Right ventricle myocardium superior (tissue), 1 donor: ENCODE results near the gene CMA1. TPM values are rescaled to one million over a fixed set of nuclear protein-coding genes. Genes with fewer than 3 reads are reported as not detected.
"Not testable (repeated sequence)": the region's sequence is repeated elsewhere in the genome, so short reads cannot be mapped to it uniquely, and the experiment has no call there.

ENCODE experiments used
- ATAC-seq: fragments of 200-7000 bp; cut with Tn5 transposase; one replicate; pipeline ENCODE4 v1.9.1; 2020; ENCODE audit warnings: mild to moderate bottlenecking; ENCODE audit not compliant: poor library complexity
- DNase-seq: peaks from one replicate; pipeline ENCODE4 v3.0.0-alpha.2; 2020
- intact Hi-C: fragments of 100-400 bp; cut with DNase I; formaldehyde crosslinking; loops from one replicate; pipeline ENCODE4 v1.11.2; 2022
- long read RNA-seq: library from polyadenylated mRNA; unstranded; transcript quantifications from one replicate; pipeline ENCODE4 v2.0.0, GENCODE V29; 2021
- total RNA-seq: library from RNA; stranded (reverse); fragmentation: NEBNext Ultra II Directional; extraction: Animal tissue kit (Norgen Biotek cat#: 25700); gene quantifications from one replicate; pipeline ENCODE4 v1.2.1, GENCODE V29; 2021
- donor health status: DM: no; HTN: yes; CAD: no; lungs with severe emphysema.

Gene CMA1
- total RNA-seq = 1.9 TPM
- long read RNA-seq, partial matches to known transcripts = 0 of 1 reads
- long read RNA-seq, other reads (novel, unspliced or antisense) = 0 of 1 reads

DNA sequence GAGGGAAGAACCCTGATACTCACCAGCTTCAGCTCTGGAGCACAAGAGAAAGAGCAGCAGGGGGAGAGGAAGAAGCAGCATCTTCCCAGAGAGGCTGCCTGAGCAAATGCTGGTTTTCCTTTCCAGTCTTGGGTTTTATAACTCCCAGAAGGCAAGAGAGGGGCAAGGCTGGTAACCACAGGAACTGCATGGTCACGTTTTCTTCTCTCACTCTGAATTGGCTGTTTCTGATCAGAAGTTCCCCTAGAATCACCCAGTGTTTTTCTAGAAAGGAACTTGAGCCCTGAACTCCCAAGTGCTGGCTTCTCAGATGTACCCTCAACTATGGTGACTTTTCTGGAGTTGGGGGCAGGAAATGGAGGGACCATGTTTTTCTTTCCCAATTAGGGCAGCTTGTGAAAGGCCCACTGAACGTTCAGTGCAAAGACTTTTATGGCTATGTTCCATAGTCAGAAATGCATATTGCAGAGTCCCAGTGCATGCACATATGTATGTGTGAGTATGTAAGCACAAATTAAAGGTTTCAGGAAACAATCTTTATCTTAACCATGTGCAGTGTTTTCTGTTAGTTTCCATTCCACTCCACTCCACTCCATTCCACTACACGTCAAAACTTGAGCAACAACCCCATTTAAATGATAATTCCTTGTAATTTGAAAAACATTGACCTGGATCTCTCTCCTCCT is at the start of gene CMA1:
TSS of gene CMA1 (minus strand) at position 111 of the 686 bp plus-strand sequence. CDS start at position 81, 30 bp downstream.
- DNase-seq (no peak), ATAC-seq (no peak)
- intact Hi-C loops = no loop called here

GRCh38 chr14:24556756-24557155 is 48.7 kb upstream of the CMA1 start:
- ATAC-seq (no peak), DNase-seq (no peak)
- intact Hi-C loops = no loop called here

DNA sequence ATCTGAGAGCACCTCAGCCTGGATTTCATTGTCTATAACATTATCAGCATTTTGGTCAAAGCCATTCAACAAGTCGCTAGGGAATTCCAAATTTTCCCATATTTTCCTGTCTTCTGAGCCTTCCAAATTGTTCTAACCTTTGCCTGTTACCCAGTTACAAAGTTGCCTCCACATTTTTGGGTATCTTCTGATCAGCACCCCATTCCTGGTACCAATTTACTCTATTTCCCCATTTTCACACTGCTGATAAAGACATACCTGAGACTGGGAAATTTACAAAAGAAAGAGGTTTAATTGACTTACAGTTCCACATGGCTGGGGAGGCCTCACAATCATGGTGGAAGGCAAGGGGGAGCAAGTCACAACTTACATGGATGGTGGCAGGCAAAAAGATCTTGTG is 41.0 kb upstream of the CMA1 start:
- intact Hi-C loops, DNase-seq, ATAC-seq: not testable (repeated sequence)

DNA sequence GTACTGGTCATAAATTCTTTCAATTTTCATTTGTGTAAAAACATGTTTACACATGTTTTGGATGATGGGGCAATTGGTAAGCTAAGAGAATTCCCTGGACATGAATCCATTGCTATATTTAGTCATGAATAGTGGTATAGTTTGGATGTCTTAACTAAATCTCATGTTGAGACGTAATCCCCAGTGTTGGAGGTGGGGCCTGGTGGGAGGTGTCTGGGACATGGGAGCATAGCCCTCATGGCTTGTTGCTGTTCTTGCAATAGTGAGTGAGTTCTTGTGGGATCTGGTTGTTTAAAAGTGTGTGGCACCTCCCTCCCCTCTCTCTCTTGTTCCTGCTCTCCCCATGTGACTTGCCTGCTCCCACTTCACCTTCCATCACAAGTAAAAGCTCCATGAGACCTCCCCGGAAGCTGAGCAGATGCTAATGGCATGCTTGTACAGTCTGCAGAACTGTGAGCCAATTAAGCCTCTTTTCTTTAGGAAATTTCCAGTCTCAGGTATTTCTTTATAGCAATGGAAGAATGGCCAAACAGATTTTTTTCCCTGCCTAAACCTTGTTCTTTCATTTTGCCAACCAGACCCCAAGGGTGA is 34.4 kb upstream of the CMA1 start:
- DNase-seq (no peak), ATAC-seq (no peak)
- intact Hi-C loops = no loop called here

DNA sequence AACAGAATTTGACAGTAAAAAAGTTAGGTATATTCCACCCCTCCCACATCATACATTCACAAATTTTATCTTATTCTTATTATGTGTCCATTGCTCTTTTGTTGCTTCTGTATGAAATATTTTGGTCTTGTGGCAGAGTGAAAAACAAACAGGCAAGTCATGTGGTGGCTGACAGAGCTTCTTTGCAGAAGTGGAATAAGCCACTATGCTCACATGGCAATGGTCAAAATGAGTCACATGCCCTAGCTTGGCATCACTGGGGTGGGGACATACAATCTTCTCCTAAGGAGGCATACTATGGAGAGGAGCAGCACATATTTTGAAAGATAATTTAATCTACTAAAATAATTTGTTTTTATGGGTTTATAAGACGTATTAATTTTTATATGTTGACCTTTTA is 27.7 kb upstream of the CMA1 start:
- ATAC-seq = no peak
- DNase-seq = no peak
- intact Hi-C loops = no loop called here

DNA sequence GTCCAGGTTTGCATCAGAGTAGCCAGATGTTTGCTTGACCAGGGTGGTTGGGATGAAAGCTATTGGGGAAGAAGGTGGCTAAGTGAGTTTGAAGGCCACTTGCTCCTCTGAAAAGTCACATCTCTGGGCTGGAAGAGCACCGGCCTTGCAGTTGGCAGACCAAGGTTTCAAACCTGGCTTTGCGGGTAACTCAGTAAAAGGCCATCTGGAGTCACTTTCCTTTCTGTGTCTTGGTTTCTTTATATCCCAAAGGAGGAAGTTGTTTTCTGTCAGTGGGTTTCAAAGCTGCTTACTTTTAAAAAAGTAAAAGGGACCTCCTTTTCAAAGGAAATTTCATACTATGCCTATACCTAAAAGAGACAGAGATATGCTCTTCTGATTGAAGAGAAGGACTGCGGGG is 26.2 kb upstream of the CMA1 start:
- no peak for ATAC-seq
- intact Hi-C loops = no loop called here
- DNase-seq = no peak

GRCh38 chr14:24525877-24526620 is 18.0 kb upstream of the CMA1 start:
- DNase-seq, intact Hi-C loops, ATAC-seq: not testable (repeated sequence)

DNA sequence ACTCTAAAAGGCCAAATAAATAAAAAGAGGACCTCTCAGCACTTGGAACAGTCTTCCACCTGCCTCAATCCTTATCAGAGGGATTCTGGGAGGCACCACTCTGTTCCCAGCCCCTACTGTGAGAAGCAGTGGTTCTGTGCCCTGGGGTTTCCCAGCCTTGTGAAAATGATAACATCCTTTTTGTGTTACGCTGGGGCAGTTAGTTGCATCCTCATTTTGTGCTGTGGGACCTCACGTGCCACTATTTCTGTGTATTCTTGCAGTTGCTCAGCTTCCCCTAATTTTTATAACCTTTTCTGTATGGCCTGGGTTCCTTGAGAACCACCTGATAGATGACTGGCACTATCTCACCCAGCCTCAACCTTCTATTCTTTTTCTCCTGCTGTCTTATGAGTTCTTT is 10.8 kb upstream of the CMA1 start:
- ATAC-seq (no peak), DNase-seq (no peak)
- intact Hi-C loops = no loop called here

DNA sequence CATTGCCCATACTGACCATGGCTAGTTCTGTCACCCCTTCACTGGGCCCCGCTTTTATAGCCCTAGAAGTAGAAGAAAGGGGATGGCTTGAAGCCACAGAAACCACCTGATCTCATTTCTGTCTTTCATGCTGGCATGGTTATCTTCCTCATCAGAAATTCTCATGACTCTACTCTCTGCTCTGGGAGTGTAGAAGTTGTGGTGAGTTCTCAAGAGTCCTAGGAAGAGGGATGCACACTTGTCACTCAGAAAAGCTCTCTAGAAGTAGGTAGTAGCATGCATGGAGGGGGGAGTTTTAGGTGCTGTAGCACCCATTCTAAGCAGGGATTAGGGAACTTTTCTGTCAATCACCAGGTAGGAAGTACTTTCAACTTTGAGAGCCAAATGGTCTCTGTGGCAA is 6.1 kb upstream of the CMA1 start:
- DNase-seq (no peak), ATAC-seq (no peak)
- intact Hi-C loops = no loop called here

DNA sequence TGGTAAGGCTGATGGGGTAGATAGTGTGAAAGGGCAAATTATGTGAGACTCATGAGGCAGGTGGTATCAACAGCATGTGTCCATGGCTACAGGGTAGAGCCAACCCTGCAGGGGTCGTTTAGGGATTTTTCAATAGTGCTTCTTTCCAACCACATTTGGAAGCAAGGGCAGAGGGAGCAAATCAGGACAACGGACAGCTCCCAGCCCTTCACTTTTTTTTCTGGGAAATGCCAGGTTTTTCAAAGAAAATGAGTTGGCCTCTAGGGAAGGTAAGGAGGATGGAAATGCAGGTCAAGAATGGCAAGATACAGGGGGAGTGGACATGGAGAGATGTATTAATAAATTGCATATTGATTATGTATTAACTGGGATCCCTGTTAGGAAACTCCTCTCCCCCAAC is 4.9 kb upstream of the CMA1 start:
- DNase-seq (no peak), ATAC-seq (no peak)
- intact Hi-C loops = no loop called here

GRCh38 chr14:24506443-24506842 is 1.6 kb downstream of the CMA1 start:
- ATAC-seq (no peak), DNase-seq (no peak)
- intact Hi-C loops = no loop called here

GRCh38 chr14:24504425-24504950 is 3.6 kb downstream of the CMA1 start:
- intact Hi-C loops = no loop called here
- no peak for ATAC-seq
- no peak for DNase-seq

DNA sequence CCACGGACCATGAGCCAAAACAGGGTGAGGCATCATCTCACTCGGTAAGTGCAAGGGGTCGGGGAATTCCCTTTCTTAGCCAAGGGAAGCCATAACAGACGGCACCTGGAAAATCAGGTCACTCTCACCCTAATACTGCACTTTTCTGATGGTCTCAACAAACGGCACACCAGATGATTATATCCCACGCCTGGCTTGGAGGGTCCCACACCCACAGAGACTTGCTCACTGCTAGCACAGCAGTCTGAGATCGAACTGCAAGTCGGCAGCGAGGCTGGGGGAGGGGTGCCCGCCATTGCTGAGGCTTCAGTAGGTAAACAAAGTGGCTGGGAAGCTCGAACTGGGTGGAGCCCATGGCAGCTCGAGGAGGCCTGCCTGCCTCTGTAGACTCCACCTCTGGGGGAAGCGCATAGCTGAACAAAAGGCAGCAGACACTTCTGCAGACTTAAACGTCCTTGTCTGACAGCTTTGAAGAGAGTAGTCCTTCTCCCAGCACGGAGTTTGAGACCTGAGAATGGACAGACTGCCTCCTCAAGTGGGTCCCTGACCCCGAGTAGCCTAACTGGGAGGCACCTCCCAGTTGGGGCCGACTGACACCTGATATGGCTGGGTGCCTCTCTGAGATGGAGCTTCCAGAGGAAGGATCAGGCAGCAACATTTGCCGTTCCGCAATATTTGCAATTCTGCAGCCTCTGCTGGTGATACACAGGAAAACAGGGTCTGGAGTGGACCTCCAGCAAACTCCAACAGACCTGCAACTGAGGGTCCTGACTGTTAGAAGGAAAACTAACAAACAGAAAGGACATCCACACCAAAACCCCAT is 16.3 kb downstream of the CMA1 start:
- DNase-seq, intact Hi-C loops, ATAC-seq: not testable (repeated sequence)

- intact Hi-C loops = no loop called here
- ATAC-seq (no peak), DNase-seq (no peak)
Observed at GRCh38 chr14:24483604-24484252, 24.3 kb downstream of the CMA1 start.

DNA sequence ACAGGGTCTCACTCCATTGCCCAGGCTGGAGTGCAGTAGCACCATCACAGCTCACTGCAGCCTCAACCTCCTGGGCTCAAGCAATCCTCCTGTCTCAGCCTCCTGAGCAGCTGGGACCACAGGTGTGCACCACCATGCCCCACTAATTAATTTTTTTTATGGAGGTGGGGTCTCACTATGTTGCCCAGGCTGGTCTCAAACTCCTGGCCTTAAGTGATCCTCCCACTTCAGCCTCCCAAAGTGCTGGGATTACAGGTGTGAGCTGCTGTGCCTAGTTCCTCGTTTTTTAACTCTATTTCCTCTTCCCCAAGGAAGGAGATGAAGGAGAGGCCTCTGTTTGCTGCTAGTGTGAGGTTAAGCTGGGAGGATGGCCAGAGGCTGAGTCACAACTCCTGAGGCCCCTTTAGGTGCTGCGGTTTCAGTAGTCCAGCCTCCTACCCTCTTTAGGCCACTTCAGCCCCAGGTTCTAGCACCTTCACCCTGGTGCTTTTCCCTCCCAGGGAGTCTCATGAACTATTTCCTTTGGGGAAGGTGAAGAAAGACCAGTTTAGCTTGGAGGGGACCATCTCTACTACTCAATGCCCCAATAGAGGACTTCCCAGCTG is 25.3 kb downstream of the CMA1 start:
- ATAC-seq, intact Hi-C loops, DNase-seq: not testable (repeated sequence)

GRCh38 chr14:24481622-24482324 is 26.3 kb downstream of the CMA1 start:
- intact Hi-C loops = no loop called here
- peak; percentile 59 for ATAC-seq
- peak; percentile 59 for DNase-seq

GRCh38 chr14:24479999-24480398 is 28.1 kb downstream of the CMA1 start:
- intact Hi-C loops, DNase-seq, ATAC-seq: not testable (repeated sequence)
